K562 (cell line): Measurements from ENCODE around the gene SEL1L. TPM values are rescaled to one million over a fixed set of nuclear protein-coding genes. Genes with fewer than 3 reads are reported as not detected.
"Not testable (repeated sequence)": the region's sequence is repeated elsewhere in the genome, so short reads cannot be mapped to it uniquely, and the experiment has no call there.

Source experiments
- ATAC-seq: fragments of 200-7000 bp; cut with Tn5 transposase; 3 replicates; pipeline ENCODE4 v1.9.1; 2020; ENCODE audit warnings: moderate library complexity
- BruUV-seq: library from RNA; stranded (reverse); fragments of 400-500 nt; replicated peaks from 2 replicates; lab custom pipeline; 2021; lab: Mats Ljungman, UMichigan
- CTCF ChIA-PET: fragments of 300-600 bp; formaldehyde crosslinking; extraction: SDS; loops from one replicate; lab custom pipeline; 2021; ENCODE audit warnings: low intra/inter-chr PET ratio; lab: Yijun Ruan, JAX
- POLR2A ChIA-PET: fragments of 300-600, 350-650 bp; sonication (Branson Sonifier 250); formaldehyde crosslinking; extraction: SDS; loops from one replicate; lab custom pipeline; 2021; ENCODE audit warnings: antibody characterized with exemption, inconsistent platforms; lab: Yijun Ruan, JAX
- DNase-seq, 4 experiments: peaks; one replicate each; pipeline versions ENCODE4 v3.0.0 to v3.0.0-alpha.2; 2011 to 2018; ENCODE audit warnings: low spot score in 3 of 4, mixed read lengths in 3 of 4; ENCODE audit errors: extremely low read depth in 1 of 4
- FAIRE-seq: peaks from 2 replicates; lab custom pipeline; 2011; peaks lifted over from hg19 to GRCh38; lab: Jason Lieb, UNC
- H2AFZ ChIP-seq: 2 replicates; pipeline ENCODE4 v1.6.0; 2011; ENCODE audit warnings: low read depth, low read length, control low read depth, inconsistent platforms
- H3K27ac ChIP-seq: fragments of 200-600 bp; 3 replicates; pipeline ENCODE4 v1.8.0; 2011; ENCODE audit warnings: low read depth, mild to moderate bottlenecking, control low read depth, inconsistent platforms, low read length, moderate library complexity, mixed read lengths; ENCODE audit errors: extremely low read depth
- H3K27me3 ChIP-seq, 2 experiments: fragments of 300-600 bp in 1 of 2; 2 replicates in 1 of 2; 3 replicates in 1 of 2; pipeline versions ENCODE4 v1.6.0 to v1.8.0; 2011; ENCODE audit warnings: inconsistent platforms in 2 of 2, low read length in 2 of 2, mild to moderate bottlenecking in 1 of 2, mixed read lengths in 1 of 2, moderate library complexity in 1 of 2; ENCODE audit not compliant: control insufficient read depth in 2 of 2, insufficient read depth in 2 of 2
- H3K36me3 ChIP-seq: fragments of 300-600 bp; 3 replicates; pipeline ENCODE4 v1.8.0; 2011; ENCODE audit warnings: mild to moderate bottlenecking, low read length, inconsistent platforms; ENCODE audit not compliant: control insufficient read depth, insufficient read depth
- H3K4me1 ChIP-seq, 2 experiments: fragments of 200-600 bp in 1 of 2; replicated peaks in 1 of 2; 2 replicates in 1 of 2; 3 replicates in 1 of 2; pipeline versions ENCODE4 v1.5.1 to v1.8.0; 2011; ENCODE audit warnings: inconsistent platforms in 2 of 2, low read length in 2 of 2, mild to moderate bottlenecking in 1 of 2, mixed read lengths in 1 of 2, moderate library complexity in 1 of 2; ENCODE audit not compliant: control insufficient read depth in 2 of 2, insufficient read depth in 2 of 2
- H3K4me2 ChIP-seq: 2 replicates; pipeline ENCODE4 v1.6.1; 2011; ENCODE audit warnings: low read length, control low read depth, inconsistent platforms, mixed read lengths; ENCODE audit not compliant: insufficient read depth
- H3K4me3 ChIP-seq: fragments of 200-600 bp; sonication (generic), shearing (Covaris generic); 2 replicates; pipeline ENCODE4 v1.5.1; 2016; ENCODE audit warnings: control low read depth, inconsistent platforms
- H3K79me2 ChIP-seq: fragments of 200-600 bp; 3 replicates; pipeline ENCODE4 v1.8.0; 2011; ENCODE audit warnings: low read length, inconsistent platforms; ENCODE audit not compliant: control insufficient read depth, insufficient read depth
- H3K9ac ChIP-seq, 2 experiments: 2 replicates each; pipeline versions ENCODE4 v1.6.0 to v1.6.1; 2011; ENCODE audit warnings: low read depth in 2 of 2, low read length in 2 of 2, control low read depth in 1 of 2, inconsistent platforms in 1 of 2, mild to moderate bottlenecking in 1 of 2, mixed read lengths in 1 of 2; ENCODE audit not compliant: insufficient read depth in 1 of 2
- H3K9me1 ChIP-seq: one replicate; pipeline ENCODE4 v1.6.0; 2011; ENCODE audit warnings: inconsistent platforms, mild to moderate bottlenecking, low read length, moderate library complexity; ENCODE audit not compliant: control insufficient read depth, insufficient read depth
- H3K9me3 ChIP-seq: replicated peaks from 2 replicates; pipeline ENCODE4 v1.5.1; 2011; ENCODE audit warnings: low read depth, low read length, inconsistent platforms; ENCODE audit not compliant: control insufficient read depth, insufficient read depth
- H4K20me1 ChIP-seq: replicated peaks from 2 replicates; pipeline ENCODE4 v1.6.1; 2011; ENCODE audit warnings: low read length, inconsistent platforms, mixed read lengths; ENCODE audit not compliant: control insufficient read depth, insufficient read depth
- TRIM24 ChIP-seq, 2 experiments: fragments of 450-650 bp; IDR thresholded peaks; 2 replicates each; pipeline ENCODE4 v1.6.1; 2016
- YY1 ChIP-seq, 3 experiments: IDR thresholded peaks; 2 replicates each; pipeline ENCODE4 v1.6.1; 2011; ENCODE audit warnings: low read length in 2 of 3, mild to moderate bottlenecking in 2 of 3, moderate library complexity in 2 of 3, borderline replicate concordance in 1 of 3, control low read depth in 1 of 3, low read depth in 1 of 3; ENCODE audit not compliant: insufficient read depth in 3 of 3, insufficient replicate concordance in 2 of 3, control insufficient read depth in 1 of 3, insufficient read length in 1 of 3; ENCODE audit errors: extremely low read depth in 1 of 3
- ZNF384 ChIP-seq: IDR thresholded peaks from 2 replicates; pipeline ENCODE4 v1.6.1; 2012; ENCODE audit warnings: low read depth, low read length, improper control_type of control experiment
- WGBS: fragments of 100-300 bp; shearing (Covaris generic); methylation state at CpG from one replicate; pipeline ENCODE4 v1.1.6; 2016; ENCODE audit warnings: low coverage, mixed read lengths; ENCODE audit not compliant: insufficient coverage; ENCODE audit errors: missing lambda C conversion rate; 5-methylcytosine and 5-hydroxymethylcytosine counted together
- in situ Hi-C: fragments of 300-500 bp; cut with MboI; formaldehyde crosslinking; loops from 4 replicates; pipeline ENCODE4 v1.15.0; 2018; ENCODE audit warnings: inconsistent platforms, mixed read lengths
- intact Hi-C: fragments of 100-400 bp; cut with micrococcal nuclease; formaldehyde crosslinking; loops from 2 replicates; pipeline ENCODE4 v1.14.2; 2022
- polyA plus RNA-seq, 8 experiments: library from polyadenylated mRNA; depleted of rRNA in 4 of 8; stranded (reverse) in 5 of 8; unstranded in 3 of 8; fragments of >200 nt; fragmentation: Nextera tagmentation in 2 of 8; fragmentation: Illumina TruSeq in 1 of 8; extraction: Ambion mirVana in 2 of 8; extraction: Trizol in 1 of 8; gene quantifications; 2 replicates each; pipeline versions ENCODE4 v1.2.1 to v1.2.3, GENCODE V29; 2011 to 2014; ENCODE audit warnings: inconsistent platforms in 1 of 8, missing spikeins in 1 of 8
- total RNA-seq, 7 experiments: library from RNA; depleted of rRNA in 6 of 7; stranded (reverse); fragments of >200 nt in 6 of 7; fragmentation: Illumina TruSeq in 2 of 7; extraction: Trizol in 2 of 7; gene quantifications; 2 replicates each; pipeline versions ENCODE4 v1.2.1 to v1.2.3, GENCODE V29; 2011 to 2021; ENCODE audit warnings: low replicate concordance in 1 of 7

SEL1L gene
- total and polyA plus RNA-seq, 9 of the 15 experiments (the other 6 are each of a cell fraction or from before 2014, with no cell fraction given) = 7.7 to 21.1 (median 13.6) TPM

GRCh38 chr14:81517798-81518398 is 15.8 kb downstream of the SEL1L start:
- H3K36me3 ChIP-seq = peaks cover 43% of the 10 kb centered on the region
- 0 out of 2 replicates have a peak, but pooled peaks cover 2% of the 10 kb centered on the region for H3K9me3 ChIP-seq
- CTCF ChIA-PET = no interaction called here
- POLR2A ChIA-PET = interaction anchor here (0.8 to 1.5 kb wide), 2 partner anchors 31 to 338 kb away, joined by 3 to 5 read pairs; no protein-coding TSS in a partner anchor
- H3K4me3 ChIP-seq = no peak overlapping the region
- no peaks in the 10 kb centered on the region for H4K20me1 ChIP-seq
- TF ChIP-seq TRIM24 (IDR thresholded peaks at IDR 0.05) = no peak
- TF ChIP-seq ZNF384 = no peak
- H3K9ac ChIP-seq = no peak overlapping the region
- peaks cover 0 to 13% of the 10 kb centered on the region in 2 experiments; a peak in 3 of 5 replicates for H3K4me1 ChIP-seq
- no peak for ATAC-seq
- no peaks in the 10 kb centered on the region for H3K27me3 ChIP-seq
- no peak for FAIRE-seq
- in situ Hi-C loops (no loop called here), intact Hi-C loops (no loop called here)
- no peak for DNase-seq
- H2AFZ ChIP-seq = no peak overlapping the region
- H3K79me2 ChIP-seq = no peaks in the 10 kb centered on the region
- no peaks in the 10 kb centered on the region for H3K9me1 ChIP-seq
- no peak overlapping the region for H3K4me2 ChIP-seq
- BruUV-seq = no TSS peak
- WGBS = 86% methylated on average over 4 of the region's 7 CpGs
- no peak overlapping the region for H3K27ac ChIP-seq

GRCh38 chr14:81516986-81517797 is 16.5 kb downstream of the SEL1L start:
- H3K27ac ChIP-seq = no peak overlapping the region
- H3K36me3 ChIP-seq = peaks cover 36% of the 10 kb centered on the region
- 57% methylated on average over 2 of the region's 2 CpGs for WGBS
- no peak overlapping the region for H2AFZ ChIP-seq
- no peak overlapping the region for H3K4me3 ChIP-seq
- no peaks in the 10 kb centered on the region for H4K20me1 ChIP-seq
- POLR2A ChIA-PET = interaction anchor here (0.8 to 1.5 kb wide), 2 partner anchors 30 to 338 kb away, joined by 3 to 5 read pairs; no protein-coding TSS in a partner anchor
- H3K4me2 ChIP-seq = no peak overlapping the region
- in situ Hi-C loops (no loop called here), intact Hi-C loops (no loop called here)
- CTCF ChIA-PET = no interaction called here
- DNase-seq = no peak
- no peak for ATAC-seq
- no peaks in the 10 kb centered on the region for H3K79me2 ChIP-seq
- no peaks in the 10 kb centered on the region for H3K9me1 ChIP-seq
- H3K4me1 ChIP-seq = peaks cover 0 to 13% of the 10 kb centered on the region in 2 experiments; a peak in 3 of 5 replicates
- 0 out of 2 replicates have a peak, but pooled peaks cover 2% of the 10 kb centered on the region for H3K9me3 ChIP-seq
- H3K9ac ChIP-seq = no peak overlapping the region
- FAIRE-seq = no peak
- no peak for TF ChIP-seq YY1 (IDR thresholded peaks at IDR 0.05; ENCODE audit: borderline replicate concordance in 1 of 3, control insufficient read depth in 1 of 3, extremely low read depth in 1 of 3, insufficient read depth in 3 of 3, insufficient read length in 1 of 3, insufficient replicate concordance in 2 of 3, low read depth in 1 of 3, low read length in 2 of 3)
- no TSS peak for BruUV-seq
- no peaks in the 10 kb centered on the region for H3K27me3 ChIP-seq

GRCh38 chr14:81515927-81516326 is 17.7 kb downstream of the SEL1L start:
- H3K27ac ChIP-seq, intact Hi-C loops, FAIRE-seq: not testable (repeated sequence)

More at GRCh38 chr14:81515927-81516326, 17.7 kb downstream of the SEL1L start:
- Histone ChIP-seq H3K4me1 (peaks cover 0 to 13% of the 10 kb centered on the region in 2 experiments; a peak in 3 of 5 replicates), H3K36me3 (peaks cover 31% of the 10 kb centered on the region; the same call in 2 of the 3 replicates)
- CTCF ChIA-PET, BruUV-seq, DNase-seq, in situ Hi-C loops, H3K9ac ChIP-seq, H3K4me3 ChIP-seq, H3K9me3 ChIP-seq, H2AFZ ChIP-seq, H3K9me1 ChIP-seq, H3K79me2 ChIP-seq, H4K20me1 ChIP-seq, H3K27me3 ChIP-seq, H3K4me2 ChIP-seq, ATAC-seq: not testable (repeated sequence)
- POLR2A ChIA-PET = interaction anchor here (0.6 to 0.8 kb wide), 2 partner anchors 25 to 77 kb away, joined by 3 read pairs; no protein-coding TSS in a partner anchor
- 98% methylated on average over 7 of the region's 8 CpGs for WGBS
